ENCODE measurements around the gene SIX1.

Gene SIX1

DNA sequence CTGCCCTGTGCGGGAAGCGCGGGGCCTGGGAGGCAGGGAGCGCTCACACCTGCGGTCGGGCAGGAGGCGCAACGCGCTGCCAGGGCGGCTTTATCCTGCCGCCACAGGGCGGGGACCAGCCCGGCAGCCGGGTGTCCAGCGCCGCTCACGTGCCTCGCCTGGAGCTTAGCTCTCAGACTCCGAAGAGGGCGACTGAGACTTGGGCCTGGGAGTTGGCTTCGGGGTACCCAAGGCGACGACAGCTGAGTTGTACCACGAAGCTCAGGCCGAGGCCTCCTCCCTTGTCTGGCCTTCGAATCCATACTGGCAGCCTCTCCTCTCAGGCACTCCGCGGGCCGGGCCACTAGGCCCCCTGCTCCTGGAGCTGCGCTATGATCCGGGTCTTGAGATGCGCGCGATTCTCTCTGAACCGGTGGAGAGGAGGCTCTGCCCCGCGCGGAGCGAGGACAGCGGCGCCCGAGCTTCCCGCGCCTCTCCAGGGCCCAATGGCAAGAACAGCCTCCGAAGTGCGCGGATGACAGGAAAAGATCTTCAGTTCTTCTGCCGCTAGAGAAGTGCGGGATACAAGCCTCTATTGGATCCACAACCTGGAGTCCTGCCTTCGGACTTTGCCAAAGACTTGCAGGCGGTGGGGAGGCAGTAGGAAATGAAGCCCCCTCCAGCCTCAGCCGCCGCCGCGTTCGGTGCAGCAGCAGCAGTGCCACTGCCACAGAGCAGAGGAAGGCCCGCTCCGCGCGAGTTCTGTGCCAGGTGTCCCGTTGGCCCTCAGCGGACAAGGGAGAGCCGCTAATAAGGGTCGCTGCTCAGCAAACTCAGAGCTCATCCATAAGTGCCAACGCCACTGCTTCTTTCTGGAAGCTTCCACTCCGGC is 6.8 kb downstream of the SIX1 start:
- TF ChIP-seq CTCF (IDR thresholded peaks at IDR 0.05; ENCODE audit: borderline replicate concordance, control extremely low read depth, extremely low read depth, insufficient read depth, missing control alignments) = no peak
- in situ Hi-C loops (cut with MboI; ENCODE audit: low sequenced_read_pairs, unreplicated experiment) = no loop called here
- DNase-seq (ENCODE audit: low spot score) = no peak

DNA sequence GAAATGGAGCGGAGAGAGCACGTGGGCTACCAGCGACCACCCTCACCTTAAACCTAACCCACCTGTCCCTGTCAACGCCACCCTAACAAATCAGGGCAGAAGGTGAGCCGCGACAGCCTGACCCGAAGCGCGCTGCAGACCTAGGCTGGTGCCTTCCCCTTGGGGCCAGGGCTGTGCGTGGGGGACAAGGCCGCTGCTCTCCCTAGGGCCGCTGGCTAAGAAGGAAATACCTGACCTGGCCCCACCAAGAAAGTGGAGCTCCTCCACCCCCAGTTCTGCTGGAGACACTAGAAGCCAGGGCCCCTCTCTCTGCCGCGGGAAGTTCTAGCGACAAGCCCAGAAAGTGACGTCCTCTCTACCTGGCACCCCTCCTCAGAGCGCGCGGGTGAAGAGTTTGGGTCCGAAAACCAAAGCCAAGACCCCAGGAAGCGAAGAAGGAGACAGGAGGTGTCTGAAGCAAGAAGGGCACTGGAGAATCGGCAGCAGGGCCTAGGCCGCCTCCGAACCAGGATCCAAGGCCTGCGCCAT is 7.5 kb downstream of the SIX1 start:
- in situ Hi-C loops (cut with MboI; ENCODE audit: low sequenced_read_pairs, unreplicated experiment) = no loop called here
- no peak for TF ChIP-seq CTCF (IDR thresholded peaks at IDR 0.05; ENCODE audit: borderline replicate concordance, control extremely low read depth, extremely low read depth, insufficient read depth, missing control alignments)
- DNase-seq (ENCODE audit: low spot score) = no peak

GRCh38 chr14:60640859-60641741 is 8.2 kb downstream of the SIX1 start:
- TF ChIP-seq CTCF (IDR thresholded peaks at IDR 0.05; ENCODE audit: borderline replicate concordance, control extremely low read depth, extremely low read depth, insufficient read depth, missing control alignments) = no peak
- in situ Hi-C loops (cut with MboI; ENCODE audit: low sequenced_read_pairs, unreplicated experiment) = no loop called here
- DNase-seq (ENCODE audit: low spot score) = no peak

- in situ Hi-C loops (cut with MboI; ENCODE audit: low sequenced_read_pairs, unreplicated experiment) = loop anchor here (10.0 kb wide), 1 partner anchor 615 kb away; no protein-coding TSS in a partner anchor
- no peak for TF ChIP-seq CTCF (IDR thresholded peaks at IDR 0.05; ENCODE audit: borderline replicate concordance, control extremely low read depth, extremely low read depth, insufficient read depth, missing control alignments)
Measured at GRCh38 chr14:60639674-60640073, 9.6 kb downstream of the SIX1 start.

DNA sequence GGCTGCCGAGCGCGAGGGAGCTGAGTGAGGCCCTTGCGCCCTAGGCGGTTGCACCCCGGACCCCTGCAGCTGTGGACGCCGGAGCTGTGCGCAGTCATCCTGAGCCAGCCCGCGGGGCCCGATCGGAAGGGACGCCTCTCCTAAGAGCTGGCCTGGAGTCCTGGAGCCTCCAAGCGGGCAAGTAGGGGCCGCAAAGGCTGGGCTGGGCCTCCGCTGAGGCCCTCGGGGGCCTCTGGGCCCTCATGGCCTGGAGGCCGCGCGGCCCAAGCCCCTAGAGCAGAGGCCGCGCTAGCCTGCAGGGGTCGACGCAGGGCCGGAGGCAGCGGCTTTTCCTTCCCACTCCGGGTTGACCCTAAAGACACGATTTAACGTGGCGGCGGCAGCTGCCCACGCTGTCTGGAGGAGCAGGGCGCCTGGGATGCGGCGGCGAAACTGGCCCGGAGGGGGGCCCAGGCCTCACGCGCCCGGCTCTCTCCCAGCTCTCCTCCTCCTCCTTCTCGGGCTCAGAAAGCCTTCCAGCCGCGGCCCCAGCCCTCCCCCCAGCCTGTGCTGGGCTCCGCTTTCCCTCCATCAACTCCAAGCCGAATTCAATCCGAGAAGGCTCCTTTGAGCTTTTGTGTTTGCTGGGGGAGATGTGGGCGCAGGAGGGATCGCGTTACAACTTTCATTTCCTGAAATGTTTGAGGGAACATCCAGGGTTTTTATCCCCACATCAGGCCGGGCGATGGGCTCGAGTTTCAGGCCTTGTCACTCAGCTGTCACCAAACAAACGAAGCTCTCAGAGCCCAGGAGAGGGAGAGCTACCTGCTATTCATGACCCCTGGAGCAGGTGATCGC is 11.6 kb downstream of the SIX1 start:
- DNase-seq (ENCODE audit: low spot score) = no peak
- in situ Hi-C loops (cut with MboI; ENCODE audit: low sequenced_read_pairs, unreplicated experiment) = loop anchor here (10.0 kb wide), 1 partner anchor 617 kb away; no protein-coding TSS in a partner anchor
- TF ChIP-seq CTCF (IDR thresholded peaks at IDR 0.05; ENCODE audit: borderline replicate concordance, control extremely low read depth, extremely low read depth, insufficient read depth, missing control alignments) = no peak

More at GRCh38 chr14:60639674-60640073, 9.6 kb downstream of the SIX1 start:
- DNase-seq (ENCODE audit: low spot score) = no peak

Data from GM13976 (cell line).